ENCODE results near the gene MICU2.
"Not testable (repeated sequence)": the region's sequence is repeated elsewhere in the genome, so short reads cannot be mapped to it uniquely, and the experiment has no call there.

Gene MICU2

DNA sequence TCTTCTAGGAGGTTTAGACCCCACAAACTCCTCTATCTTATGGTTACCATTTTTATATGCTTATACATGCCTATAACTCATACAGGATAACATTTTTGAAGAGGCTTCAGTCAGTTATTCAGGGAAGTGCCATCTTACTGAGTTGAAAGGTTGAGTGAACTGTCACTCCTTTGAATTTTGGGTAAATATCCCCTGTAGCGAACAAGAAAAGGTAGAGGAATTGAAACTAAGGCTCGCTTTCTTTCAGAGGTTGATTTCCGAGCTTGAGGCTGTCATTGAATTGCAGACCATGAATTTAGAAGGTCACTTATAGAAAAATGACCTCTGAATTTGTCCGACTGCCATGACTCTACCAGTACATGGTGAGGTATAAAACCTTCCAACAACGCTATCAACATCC lies 35.1 kb downstream of the MICU2 start:
- Histone ChIP-seq H3K9me3 (ENCODE audit: low read depth, low read length) (no peaks in the 10 kb centered on the region), H3K9ac (ENCODE audit: insufficient read length) (no peak overlapping the region), H3K4me3 (no peak overlapping the region), H3K27ac (no peak overlapping the region), H3K36me3 (ENCODE audit: insufficient read depth, low read length) (peaks cover 19% of the 10 kb centered on the region)
- TF ChIP-seq FOXP2 (optimal IDR thresholded peaks at IDR 0.05; ENCODE audit: control extremely low read depth, extremely low read length, insufficient read depth) = no peak
- no peak for TF ChIP-seq EZH2 (IDR thresholded peaks at IDR 0.05)
- TF ChIP-seq POLR2AphosphoS5 (IDR thresholded peaks at IDR 0.05; ENCODE audit: borderline replicate concordance, low read depth, low read length) = no peak
- DNase-seq (ENCODE audit: low read depth, low spot score) = no peak

DNA sequence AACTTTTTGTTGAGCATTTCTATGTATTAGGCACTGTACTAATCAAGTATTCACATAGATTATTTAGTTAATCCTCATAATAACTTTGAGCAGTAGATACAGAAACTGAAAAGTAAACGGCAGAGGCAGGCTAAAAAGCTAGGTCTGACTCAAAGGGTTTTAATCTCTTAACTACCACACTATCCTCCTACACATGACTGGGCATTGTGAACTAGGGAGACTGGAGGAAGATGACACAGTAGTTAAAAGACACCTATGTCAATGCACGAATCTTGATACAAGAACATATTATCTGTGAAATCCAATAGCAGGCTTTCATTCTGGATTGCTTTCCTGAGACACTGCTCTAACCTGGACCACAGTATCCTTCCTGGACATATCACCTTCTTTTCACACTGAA lies 36.3 kb downstream of the MICU2 start:
- Histone ChIP-seq H3K9ac (ENCODE audit: insufficient read length) (no peak overlapping the region), H3K36me3 (ENCODE audit: insufficient read depth, low read length) (peaks cover 29% of the 10 kb centered on the region)
- DNase-seq (ENCODE audit: low read depth, low spot score) = no peak

DNA sequence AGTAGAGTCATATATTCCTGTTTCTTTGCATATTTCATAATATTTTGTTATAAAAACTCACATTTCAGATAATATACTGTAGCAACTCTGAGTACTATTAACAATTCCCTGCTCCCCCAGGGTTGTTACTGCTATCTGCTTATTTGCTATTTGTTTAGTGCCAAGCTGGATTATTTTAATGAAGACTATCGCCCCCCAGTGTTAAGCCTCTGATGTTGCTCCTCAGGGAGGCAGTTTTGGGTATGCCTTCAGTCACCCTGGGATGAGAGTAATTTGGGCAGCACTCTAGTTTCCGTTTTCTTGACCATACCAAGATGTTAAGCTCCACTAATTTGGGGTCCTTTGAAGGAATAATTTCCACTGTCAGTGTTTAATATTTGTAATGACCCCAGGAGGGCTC lies 46.0 kb downstream of the MICU2 start:
- H3K9me3 ChIP-seq (ENCODE audit: low read depth, low read length) = no peaks in the 10 kb centered on the region
- H3K36me3 ChIP-seq (ENCODE audit: insufficient read depth, low read length) = peaks cover 11% of the 10 kb centered on the region
- no peak overlapping the region for H3K4me3 ChIP-seq
- no peak for DNase-seq (ENCODE audit: low read depth, low spot score)
- TF ChIP-seq FOXP2 (optimal IDR thresholded peaks at IDR 0.05; ENCODE audit: control extremely low read depth, extremely low read length, insufficient read depth) (no peak), POLR2AphosphoS5 (IDR thresholded peaks at IDR 0.05; ENCODE audit: borderline replicate concordance, low read depth, low read length) (no peak), EZH2 (IDR thresholded peaks at IDR 0.05) (no peak)
- no peak overlapping the region for H3K27ac ChIP-seq
- H3K9ac ChIP-seq (ENCODE audit: insufficient read length) = no peak overlapping the region

More for the DNA sequence above, 36.3 kb downstream of the MICU2 start:
- Histone ChIP-seq H3K9me3 (ENCODE audit: low read depth, low read length) (no peaks in the 10 kb centered on the region), H3K4me3 (no peak overlapping the region), H3K27ac (no peak overlapping the region)
- TF ChIP-seq EZH2 (IDR thresholded peaks at IDR 0.05) = no peak
- no peak for TF ChIP-seq FOXP2 (optimal IDR thresholded peaks at IDR 0.05; ENCODE audit: control extremely low read depth, extremely low read length, insufficient read depth)

DNA sequence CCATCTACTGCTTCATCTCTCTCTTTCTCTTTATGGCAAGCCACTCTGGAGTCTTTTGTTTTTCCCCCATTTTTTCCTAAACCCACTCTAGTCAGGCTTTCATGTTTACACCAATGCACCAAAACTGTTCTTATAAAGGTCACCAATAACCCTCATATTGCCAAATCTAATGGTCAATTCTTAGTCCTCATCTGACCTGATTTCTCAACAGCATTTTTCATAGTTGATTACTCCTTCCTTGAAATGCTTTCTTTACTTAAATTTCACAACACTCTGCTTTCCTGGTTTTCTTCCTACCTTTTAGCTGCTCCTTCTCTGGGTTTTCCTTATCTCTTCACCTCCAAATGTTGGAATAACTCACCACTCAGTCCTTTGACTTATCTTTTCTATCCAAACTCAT lies 47.9 kb downstream of the MICU2 start:
- no peak overlapping the region for H3K27ac ChIP-seq
- no peak overlapping the region for H3K9ac ChIP-seq (ENCODE audit: insufficient read length)
- peaks cover 5% of the 10 kb centered on the region; the same call in 1 of the 2 replicates for H3K36me3 ChIP-seq (ENCODE audit: insufficient read depth, low read length)
- H3K9me3 ChIP-seq (ENCODE audit: low read depth, low read length) = no peaks in the 10 kb centered on the region
- no peak for DNase-seq (ENCODE audit: low read depth, low spot score)
- no peak overlapping the region for H3K4me3 ChIP-seq
- TF ChIP-seq POLR2AphosphoS5 (IDR thresholded peaks at IDR 0.05; ENCODE audit: borderline replicate concordance, low read depth, low read length) = no peak
- TF ChIP-seq EZH2 (IDR thresholded peaks at IDR 0.05) = no peak

DNA sequence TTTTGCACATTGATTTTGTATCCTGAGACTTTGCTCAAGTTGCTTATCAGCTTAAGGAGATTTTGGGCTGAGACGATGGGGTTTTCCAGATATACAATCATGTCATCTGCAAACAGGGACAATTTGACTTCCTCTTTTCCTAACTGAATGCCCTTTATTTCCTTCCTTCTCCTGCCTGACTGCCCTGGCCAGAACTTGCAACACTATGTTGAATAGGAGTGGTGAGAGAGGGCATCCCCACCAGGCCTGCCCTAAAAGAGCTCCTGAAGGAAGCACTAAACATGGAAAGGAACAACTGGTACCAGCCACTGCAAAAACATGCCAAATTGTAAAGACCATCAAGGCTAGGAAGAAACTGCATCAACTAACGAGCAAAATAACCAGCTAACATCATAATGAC lies 50.7 kb downstream of the MICU2 start:
- not testable (repeated sequence) for H3K4me3 ChIP-seq

DNA sequence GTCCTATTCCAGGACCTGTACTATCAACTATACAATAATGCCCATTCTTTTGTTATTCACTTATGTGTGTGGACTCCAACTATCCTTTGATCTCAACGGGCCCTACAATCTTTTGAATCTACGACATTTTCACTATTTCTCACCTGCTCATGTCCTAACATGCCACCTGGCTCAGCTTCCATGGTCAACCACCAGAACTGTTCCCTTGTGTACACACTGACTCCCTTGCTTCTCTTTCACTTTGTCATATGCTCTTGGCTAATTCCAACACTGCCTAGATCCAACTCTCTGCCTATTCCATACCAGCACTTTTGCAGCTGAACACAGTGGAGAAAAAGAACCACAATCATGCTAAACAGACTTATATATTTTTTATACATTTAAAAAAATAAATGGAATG lies 53.1 kb downstream of the MICU2 start:
- no peak overlapping the region for H3K27ac ChIP-seq
- no peak overlapping the region for H3K9ac ChIP-seq (ENCODE audit: insufficient read length)
- H3K9me3 ChIP-seq (ENCODE audit: low read depth, low read length) = no peaks in the 10 kb centered on the region
- no peak for TF ChIP-seq POLR2AphosphoS5 (IDR thresholded peaks at IDR 0.05; ENCODE audit: borderline replicate concordance, low read depth, low read length)
- TF ChIP-seq FOXP2 (optimal IDR thresholded peaks at IDR 0.05; ENCODE audit: control extremely low read depth, extremely low read length, insufficient read depth) = no peak
- no peak for TF ChIP-seq EZH2 (IDR thresholded peaks at IDR 0.05)
- peaks cover 6% of the 10 kb centered on the region for H3K36me3 ChIP-seq (ENCODE audit: insufficient read depth, low read length)
- no peak overlapping the region for H3K4me3 ChIP-seq
- DNase-seq (ENCODE audit: low read depth, low spot score) = no peak

More for the DNA sequence above, 50.7 kb downstream of the MICU2 start:
- H3K27ac ChIP-seq; H3K9ac ChIP-seq (ENCODE audit: insufficient read length); DNase-seq (ENCODE audit: low read depth, low spot score); H3K36me3 ChIP-seq (ENCODE audit: insufficient read depth, low read length); H3K9me3 ChIP-seq (ENCODE audit: low read depth, low read length): not testable (repeated sequence)

DNA sequence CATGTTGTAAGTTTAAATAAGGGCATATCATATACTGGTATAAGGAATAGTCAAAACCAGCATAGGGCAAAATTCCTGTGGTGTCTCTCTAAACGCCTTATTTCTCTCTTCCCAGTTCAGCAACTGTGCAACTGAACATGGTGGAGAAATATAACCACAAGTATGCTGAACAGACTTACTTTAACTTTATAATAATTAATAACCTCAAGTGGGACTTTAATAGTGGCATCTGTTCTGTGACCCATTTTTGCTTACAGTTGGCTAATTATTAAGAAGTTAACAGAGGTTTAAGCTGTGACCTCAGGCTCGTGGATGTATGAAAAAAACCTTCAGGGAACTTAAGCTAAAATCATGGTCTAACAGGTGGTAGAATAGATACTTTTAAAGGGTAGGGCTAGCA lies 54.3 kb downstream of the MICU2 start:
- no peak overlapping the region for H3K9ac ChIP-seq (ENCODE audit: insufficient read length)
- H3K4me3 ChIP-seq = no peak overlapping the region
- no peaks in the 10 kb centered on the region for H3K9me3 ChIP-seq (ENCODE audit: low read depth, low read length)
- DNase-seq (ENCODE audit: low read depth, low spot score) = no peak
- TF ChIP-seq POLR2AphosphoS5 (IDR thresholded peaks at IDR 0.05; ENCODE audit: borderline replicate concordance, low read depth, low read length) (no peak), EZH2 (IDR thresholded peaks at IDR 0.05) (no peak), FOXP2 (optimal IDR thresholded peaks at IDR 0.05; ENCODE audit: control extremely low read depth, extremely low read length, insufficient read depth) (no peak)
- peaks cover 6% of the 10 kb centered on the region for H3K36me3 ChIP-seq (ENCODE audit: insufficient read depth, low read length)
- peak overlapping the region; percentile 60 for H3K27ac ChIP-seq

DNA sequence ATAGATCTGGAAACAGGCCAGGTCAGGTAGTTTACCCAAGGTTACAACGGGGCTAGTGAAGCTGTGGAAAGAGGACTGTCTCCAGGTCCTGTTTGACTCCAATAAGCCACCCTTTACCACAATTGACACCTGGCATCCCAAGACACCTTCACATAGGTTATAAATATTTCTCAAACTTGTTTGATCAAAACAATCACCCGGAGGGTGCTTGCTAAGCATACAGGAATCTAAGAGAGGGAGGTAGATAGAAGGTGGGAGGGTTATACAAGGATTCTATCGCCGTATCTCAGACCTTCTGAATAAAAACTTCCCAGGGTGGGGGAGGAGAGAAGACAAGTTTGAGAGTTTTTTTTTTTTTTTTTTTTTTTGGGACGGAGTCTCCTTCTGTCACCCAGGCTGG lies 55.4 kb downstream of the MICU2 start:
- no peak overlapping the region for H3K27ac ChIP-seq
- H3K4me3 ChIP-seq = no peak overlapping the region
- H3K36me3 ChIP-seq (ENCODE audit: insufficient read depth, low read length) = peaks cover 6% of the 10 kb centered on the region
- DNase-seq (ENCODE audit: low read depth, low spot score) = no peak
- H3K9ac ChIP-seq (ENCODE audit: insufficient read length) = no peak overlapping the region
- TF ChIP-seq EZH2 (IDR thresholded peaks at IDR 0.05) = no peak
- TF ChIP-seq FOXP2 (optimal IDR thresholded peaks at IDR 0.05; ENCODE audit: control extremely low read depth, extremely low read length, insufficient read depth) = no peak
- TF ChIP-seq POLR2AphosphoS5 (IDR thresholded peaks at IDR 0.05; ENCODE audit: borderline replicate concordance, low read depth, low read length) = no peak
- no peaks in the 10 kb centered on the region for H3K9me3 ChIP-seq (ENCODE audit: low read depth, low read length)

DNA sequence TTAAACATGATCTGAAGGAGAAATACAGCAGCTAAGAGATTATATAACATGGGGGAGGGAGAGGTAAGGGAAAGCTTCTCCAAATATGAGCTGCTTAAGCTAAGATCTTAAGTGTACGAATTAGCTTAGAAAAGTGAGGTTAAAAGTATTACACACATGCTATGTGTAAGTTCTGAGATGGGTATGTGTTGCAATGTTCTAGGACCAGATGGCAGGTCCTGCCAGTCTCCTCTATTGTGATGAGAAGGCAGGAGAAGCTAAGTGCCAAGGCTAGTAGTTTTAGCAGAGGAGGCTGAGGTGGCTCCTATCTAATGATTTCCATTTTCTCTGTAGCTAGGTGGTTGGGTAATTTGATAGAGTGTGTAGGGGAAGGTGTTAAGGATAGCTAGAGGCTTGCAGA lies 57.6 kb downstream of the MICU2 start:
- Histone ChIP-seq H3K4me3 (no peak overlapping the region), H3K36me3 (ENCODE audit: insufficient read depth, low read length) (peaks cover 6% of the 10 kb centered on the region), H3K9ac (ENCODE audit: insufficient read length) (no peak overlapping the region), H3K9me3 (ENCODE audit: low read depth, low read length) (no peaks in the 10 kb centered on the region), H3K27ac (no peak overlapping the region)
- no peak for TF ChIP-seq POLR2AphosphoS5 (IDR thresholded peaks at IDR 0.05; ENCODE audit: borderline replicate concordance, low read depth, low read length)
- no peak for TF ChIP-seq EZH2 (IDR thresholded peaks at IDR 0.05)
- TF ChIP-seq FOXP2 (optimal IDR thresholded peaks at IDR 0.05; ENCODE audit: control extremely low read depth, extremely low read length, insufficient read depth) = no peak
- DNase-seq (ENCODE audit: low read depth, low spot score) = no peak

Data from SK-N-MC (cell line).